AG09309 (cell line): ENCODE measurements around the gene EFCC1.

Experiments
- DNase-seq: peaks from one replicate; pipeline ENCODE4 v3.0.0-alpha.2; 2010; ENCODE audit warnings: low read depth
- H3K4me3 ChIP-seq: 2 replicates; pipeline ENCODE4 v1.5.1; 2011; ENCODE audit warnings: mild to moderate bottlenecking, low read depth, low read length, moderate library complexity; ENCODE audit not compliant: control insufficient read depth
- TF ChIP-seq, protein P1 (sequence below): IDR thresholded peaks from 2 replicates; pipeline ENCODE4 v1.5.1; 2011; ENCODE audit warnings: mild to moderate bottlenecking, low read depth, low read length, inconsistent platforms; ENCODE audit not compliant: insufficient read depth, control insufficient read depth; ENCODE audit errors: missing control alignments

The EFCC1 gene

DNA sequence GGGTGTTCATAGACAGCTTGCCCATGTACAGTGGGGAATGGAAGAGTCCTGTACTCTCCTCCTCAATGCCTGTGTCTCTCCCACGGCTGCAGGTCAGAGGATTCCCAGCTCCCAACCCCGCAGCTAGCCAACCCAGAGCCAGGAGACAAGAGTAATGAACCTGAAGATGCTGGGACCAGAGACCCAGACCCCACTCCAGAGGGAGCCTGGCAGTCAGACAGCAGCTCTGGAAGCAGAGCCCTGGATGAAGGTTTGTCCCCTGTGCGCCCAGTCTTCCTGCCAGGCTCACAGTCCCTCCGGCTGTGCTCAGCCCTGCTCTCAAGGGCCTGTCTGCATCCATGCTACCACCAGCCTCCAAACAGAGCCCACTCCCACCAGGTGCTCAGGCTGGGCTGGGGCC lies 29.5 kb downstream of the EFCC1 start:
- no peak for DNase-seq
- TF ChIP-seq, protein P1, sequence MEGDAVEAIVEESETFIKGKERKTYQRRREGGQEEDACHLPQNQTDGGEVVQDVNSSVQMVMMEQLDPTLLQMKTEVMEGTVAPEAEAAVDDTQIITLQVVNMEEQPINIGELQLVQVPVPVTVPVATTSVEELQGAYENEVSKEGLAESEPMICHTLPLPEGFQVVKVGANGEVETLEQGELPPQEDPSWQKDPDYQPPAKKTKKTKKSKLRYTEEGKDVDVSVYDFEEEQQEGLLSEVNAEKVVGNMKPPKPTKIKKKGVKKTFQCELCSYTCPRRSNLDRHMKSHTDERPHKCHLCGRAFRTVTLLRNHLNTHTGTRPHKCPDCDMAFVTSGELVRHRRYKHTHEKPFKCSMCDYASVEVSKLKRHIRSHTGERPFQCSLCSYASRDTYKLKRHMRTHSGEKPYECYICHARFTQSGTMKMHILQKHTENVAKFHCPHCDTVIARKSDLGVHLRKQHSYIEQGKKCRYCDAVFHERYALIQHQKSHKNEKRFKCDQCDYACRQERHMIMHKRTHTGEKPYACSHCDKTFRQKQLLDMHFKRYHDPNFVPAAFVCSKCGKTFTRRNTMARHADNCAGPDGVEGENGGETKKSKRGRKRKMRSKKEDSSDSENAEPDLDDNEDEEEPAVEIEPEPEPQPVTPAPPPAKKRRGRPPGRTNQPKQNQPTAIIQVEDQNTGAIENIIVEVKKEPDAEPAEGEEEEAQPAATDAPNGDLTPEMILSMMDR: no peak
- H3K4me3 ChIP-seq: no peak overlapping the region

- DNase-seq: no peak
- TF ChIP-seq, protein P1: no peak
- H3K4me3 ChIP-seq: no peak overlapping the region
These were observed 30.5 kb downstream of the EFCC1 start for GRCh38 chr3:129031476-129032215.

GRCh38 chr3:129032716-129033115 lies 31.6 kb downstream of the EFCC1 start:
- TF ChIP-seq, protein P1: no peak
- DNase-seq: no peak
- H3K4me3 ChIP-seq: no peak overlapping the region

- TF ChIP-seq, protein P1: no peak
- no peak for DNase-seq
- H3K4me3 ChIP-seq: no peak overlapping the region
These were observed 32.0 kb downstream of the EFCC1 start for GRCh38 chr3:129033151-129033550.

DNA sequence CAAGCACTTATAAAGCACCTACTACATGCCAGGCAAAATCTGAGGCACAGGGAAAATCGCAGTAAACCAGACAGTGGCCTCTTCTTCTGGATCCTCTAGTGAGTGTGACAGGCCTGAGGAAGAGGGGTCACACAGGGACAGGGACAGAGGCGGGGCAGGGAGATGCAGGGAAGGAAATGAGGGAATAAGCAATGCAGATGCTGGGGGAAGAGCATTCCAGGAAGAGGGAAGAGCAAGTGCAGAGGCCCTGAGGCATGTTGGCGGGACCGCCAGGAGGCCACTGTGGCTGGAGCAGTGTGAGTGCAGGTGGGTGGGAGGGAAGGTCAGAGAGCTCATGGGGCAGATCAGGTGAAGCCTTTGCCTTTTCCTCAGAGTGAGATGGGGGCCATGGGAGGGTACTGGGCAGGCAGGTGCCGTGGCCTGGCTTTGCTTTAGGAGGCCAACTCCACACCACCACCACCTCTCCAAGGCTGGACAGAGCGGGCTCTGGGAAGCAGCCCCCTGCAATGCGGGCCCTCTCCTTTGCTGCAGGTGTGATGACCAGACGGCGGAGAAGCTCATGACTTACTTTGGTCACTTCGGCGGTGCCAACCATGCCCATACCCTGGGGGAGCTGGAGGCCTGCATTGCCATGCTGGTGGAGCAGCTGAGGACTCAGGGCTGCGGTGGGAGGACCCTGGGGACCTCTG lies 32.7 kb downstream of the EFCC1 start:
- H3K4me3 ChIP-seq: no peak overlapping the region
- no peak for DNase-seq
- TF ChIP-seq, protein P1: no peak

DNA sequence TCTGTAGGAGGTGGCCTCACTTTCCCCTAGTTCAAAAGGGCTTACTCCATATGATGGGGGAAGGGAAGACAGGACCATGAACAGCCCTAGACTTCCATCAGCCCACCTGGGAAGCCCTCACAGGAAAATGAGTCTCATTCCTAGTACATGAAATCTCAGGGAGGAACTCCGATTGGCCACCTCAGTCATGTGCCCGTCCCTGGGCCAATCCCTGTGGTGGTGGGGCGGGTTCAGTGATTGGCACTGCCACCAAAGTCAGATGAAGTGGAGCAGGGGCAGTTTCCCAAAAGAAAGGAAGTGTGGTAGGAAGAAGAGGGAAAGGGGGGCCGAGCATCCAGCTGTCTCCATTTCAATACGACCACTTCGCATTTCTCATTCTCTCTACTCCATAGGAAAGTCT lies 33.5 kb downstream of the EFCC1 start:
- no peak for DNase-seq
- TF ChIP-seq, protein P1: no peak

More for the DNA sequence above, 33.5 kb downstream of the EFCC1 start:
- H3K4me3 ChIP-seq: no peak overlapping the region
